Right atrium auricular region (tissue), 2 donors: ENCODE results near the gene CLASP1. TPM values are rescaled to one million over a fixed set of nuclear protein-coding genes. Genes with fewer than 3 reads are reported as not detected.
"Not testable (repeated sequence)": the region's sequence is repeated elsewhere in the genome, so short reads cannot be mapped to it uniquely, and the experiment has no call there.

Source experiments
- DNase-seq: peaks from one replicate; pipeline ENCODE4 v3.0.0-alpha.2; 2019; ENCODE audit warnings: low spot score
- H3K27ac ChIP-seq, 2 donors: fragments of 200-600 bp; sonication (generic); 1 replicate in 1 of 2; 2 replicates in 1 of 2; pipeline ENCODE4 v1.5.1; 2016 to 2019
- H3K27me3 ChIP-seq, 2 donors: fragments of 200-600 bp; sonication (generic); one replicate each; pipeline versions ENCODE4 v1.5.1 to v1.6.0; 2017 to 2019
- H3K36me3 ChIP-seq: fragments of 200-600 bp; sonication (generic); one replicate; pipeline ENCODE4 v1.5.1; 2016
- H3K4me1 ChIP-seq, 2 donors: fragments of 200-600 bp; sonication (generic); one replicate each; pipeline versions ENCODE4 v1.5.1 to v1.6.0; 2017 to 2019
- H3K4me3 ChIP-seq, 2 donors: fragments of 200-600 bp; sonication (generic); 1 replicate in 1 of 2; 2 replicates in 1 of 2; pipeline ENCODE4 v1.5.1; 2017 to 2019; ENCODE audit warnings: mild to moderate bottlenecking in 1 of 2, moderate library complexity in 1 of 2
- H3K9me3 ChIP-seq, 2 donors: fragments of 200-600 bp; sonication (generic); one replicate each; pipeline ENCODE4 v1.5.1; 2019
- total RNA-seq, 2 donors: library from RNA; depleted of rRNA; stranded (reverse); fragments of >200 nt; gene quantifications; one replicate each; pipeline ENCODE4 v1.1.0, GENCODE V29; 2016
- TF ChIP-seq, protein P1 (sequence below), 2 donors: fragments of 200-600 bp; sonication (generic); IDR thresholded peaks; one replicate each; pipeline ENCODE4 v1.5.1; 2019; ENCODE audit warnings: antibody characterized with exemption in 2 of 2

CLASP1 gene
- total RNA-seq, 2 donors from 2014 or later = 42.4 to 47.8 TPM

DNA sequence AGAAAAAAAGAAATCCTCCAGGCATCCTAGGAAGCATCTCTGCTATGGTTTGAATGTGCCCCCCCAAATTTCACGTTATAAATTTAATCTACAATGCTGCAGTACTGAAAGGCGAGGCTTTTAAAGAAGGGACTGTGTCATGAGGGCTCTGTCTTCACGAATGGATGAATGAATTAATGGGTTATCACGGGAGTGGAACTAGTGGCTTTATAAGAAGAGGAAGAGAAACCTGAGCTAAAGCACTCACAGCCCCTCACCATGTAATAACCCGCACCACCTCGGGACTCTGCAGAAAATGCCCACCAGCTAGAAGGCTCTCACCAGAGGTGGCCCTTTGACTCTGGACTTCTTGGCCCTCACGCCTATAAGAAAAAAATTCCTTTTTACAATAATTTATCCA lies 90.9 kb downstream of the CLASP1 start:
- no peaks in the 10 kb centered on the region for H3K27me3 ChIP-seq
- H3K27ac ChIP-seq = no peak overlapping the region
- H3K4me3 ChIP-seq = no peak overlapping the region
- peaks cover 0 to 54% of the 10 kb centered on the region in 2 donors for H3K4me1 ChIP-seq
- H3K9me3 ChIP-seq = no peaks in the 10 kb centered on the region
- TF ChIP-seq, protein P1, sequence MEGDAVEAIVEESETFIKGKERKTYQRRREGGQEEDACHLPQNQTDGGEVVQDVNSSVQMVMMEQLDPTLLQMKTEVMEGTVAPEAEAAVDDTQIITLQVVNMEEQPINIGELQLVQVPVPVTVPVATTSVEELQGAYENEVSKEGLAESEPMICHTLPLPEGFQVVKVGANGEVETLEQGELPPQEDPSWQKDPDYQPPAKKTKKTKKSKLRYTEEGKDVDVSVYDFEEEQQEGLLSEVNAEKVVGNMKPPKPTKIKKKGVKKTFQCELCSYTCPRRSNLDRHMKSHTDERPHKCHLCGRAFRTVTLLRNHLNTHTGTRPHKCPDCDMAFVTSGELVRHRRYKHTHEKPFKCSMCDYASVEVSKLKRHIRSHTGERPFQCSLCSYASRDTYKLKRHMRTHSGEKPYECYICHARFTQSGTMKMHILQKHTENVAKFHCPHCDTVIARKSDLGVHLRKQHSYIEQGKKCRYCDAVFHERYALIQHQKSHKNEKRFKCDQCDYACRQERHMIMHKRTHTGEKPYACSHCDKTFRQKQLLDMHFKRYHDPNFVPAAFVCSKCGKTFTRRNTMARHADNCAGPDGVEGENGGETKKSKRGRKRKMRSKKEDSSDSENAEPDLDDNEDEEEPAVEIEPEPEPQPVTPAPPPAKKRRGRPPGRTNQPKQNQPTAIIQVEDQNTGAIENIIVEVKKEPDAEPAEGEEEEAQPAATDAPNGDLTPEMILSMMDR (IDR thresholded peaks at IDR 0.05) = no peak
- DNase-seq = no peak
- no peaks in the 10 kb centered on the region for H3K36me3 ChIP-seq

DNA sequence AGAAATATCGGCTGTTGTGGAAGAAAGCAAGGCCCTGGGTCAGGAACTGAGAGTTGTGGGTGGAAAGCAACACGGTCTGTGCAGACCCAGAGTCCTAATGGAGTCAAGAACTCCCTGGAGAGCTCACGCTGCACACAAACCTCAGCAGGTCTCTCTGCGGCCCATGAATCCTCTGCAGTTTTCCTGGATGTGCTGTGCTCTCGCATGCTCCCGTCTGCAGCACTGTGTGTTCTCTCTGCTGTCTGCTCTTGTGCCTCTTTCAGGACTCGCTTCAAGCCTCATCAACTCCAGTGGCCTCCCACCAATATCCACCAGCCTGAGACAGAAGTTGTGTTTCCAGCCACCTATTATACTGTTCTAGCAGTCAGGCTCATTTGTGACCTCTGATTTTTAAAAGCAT lies 94.3 kb downstream of the CLASP1 start:
- Histone ChIP-seq H3K36me3 (no peaks in the 10 kb centered on the region), H3K27ac (no peak overlapping the region), H3K9me3 (no peaks in the 10 kb centered on the region), H3K4me3 (no peak overlapping the region), H3K27me3 (no peaks in the 10 kb centered on the region), H3K4me1 (peaks cover 0 to 33% of the 10 kb centered on the region in 2 donors)
- no peak for DNase-seq
- TF ChIP-seq, protein P1 (IDR thresholded peaks at IDR 0.05) = no peak

DNA sequence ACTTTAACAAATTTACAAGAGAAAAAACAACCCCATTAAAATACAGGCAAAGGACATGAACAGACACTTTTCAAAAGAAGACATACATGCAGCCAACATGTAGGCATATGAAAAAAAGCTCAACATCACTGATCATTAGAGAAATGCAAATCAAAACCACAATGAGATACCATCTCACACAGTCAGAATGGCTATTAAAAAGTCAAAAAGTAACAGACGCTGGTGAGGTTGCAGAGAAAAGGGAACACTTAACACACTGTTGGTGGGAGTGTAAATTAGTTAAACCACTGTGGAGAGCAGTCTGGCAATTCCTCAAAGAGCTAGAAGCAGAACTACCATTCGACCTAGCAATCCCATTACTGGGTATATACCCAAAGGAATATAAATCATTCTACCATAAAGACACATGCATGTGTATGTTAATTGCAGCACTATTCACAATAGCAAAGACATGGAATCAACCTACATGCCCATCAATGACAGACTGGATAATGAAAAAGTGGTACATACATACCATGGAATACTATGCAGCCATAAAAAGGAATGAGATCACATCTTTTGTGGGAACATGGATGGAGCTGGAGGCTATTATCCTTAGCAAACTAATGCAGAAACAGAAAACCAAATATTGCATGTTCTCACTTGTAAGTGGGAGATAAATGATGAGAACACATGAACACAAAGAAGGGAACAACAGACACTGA lies 96.6 kb downstream of the CLASP1 start:
- not testable (repeated sequence) for H3K4me3 ChIP-seq, H3K27me3 ChIP-seq, H3K9me3 ChIP-seq, H3K36me3 ChIP-seq, H3K27ac ChIP-seq, DNase-seq
- H3K4me1 ChIP-seq = peaks cover 0 to 30% of the 10 kb centered on the region in 2 donors

DNA sequence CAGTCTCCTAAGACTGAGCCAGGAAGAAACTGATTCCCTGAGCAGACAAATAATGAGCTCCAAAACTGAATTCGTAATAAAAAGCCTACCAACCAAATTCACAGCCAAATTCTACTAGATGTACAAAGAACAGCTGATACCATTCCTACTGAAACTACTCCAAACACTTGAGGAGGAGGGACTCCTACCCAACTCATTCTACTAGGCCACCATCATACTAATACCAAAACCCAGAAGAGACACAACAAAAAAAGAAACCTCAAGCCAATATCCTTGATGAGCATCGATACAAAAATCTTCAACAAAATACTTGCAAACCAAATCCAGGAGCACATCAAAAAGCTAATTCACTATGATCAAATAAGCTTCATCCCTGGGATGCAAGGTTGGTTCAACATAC lies 98.6 kb downstream of the CLASP1 start:
- H3K4me1 ChIP-seq = peaks cover 0 to 29% of the 10 kb centered on the region in 2 donors
- TF ChIP-seq, protein P1 (IDR thresholded peaks at IDR 0.05) = no peak
- no peak overlapping the region for H3K27ac ChIP-seq
- DNase-seq = no peak
- H3K4me3 ChIP-seq = no peak overlapping the region
- no peaks in the 10 kb centered on the region for H3K9me3 ChIP-seq
- no peaks in the 10 kb centered on the region for H3K27me3 ChIP-seq
- no peaks in the 10 kb centered on the region for H3K36me3 ChIP-seq

DNA sequence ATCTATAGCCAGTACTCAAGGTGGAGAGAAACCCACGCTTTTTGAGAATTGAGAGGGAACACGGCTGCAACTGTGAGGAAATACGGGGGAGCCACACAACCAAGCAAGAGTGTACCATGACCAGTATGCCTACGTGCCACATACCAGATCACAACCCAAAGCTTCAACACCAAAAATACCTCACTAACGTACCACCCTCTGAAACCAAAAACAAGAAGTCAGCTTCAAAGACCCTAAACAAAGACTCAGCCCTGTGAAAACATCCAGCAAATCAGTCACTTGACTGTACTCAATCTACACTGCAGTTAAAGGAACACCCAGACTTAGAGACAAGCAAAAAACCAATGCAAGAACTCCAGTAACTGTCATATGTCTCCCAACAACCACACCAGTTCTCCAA lies 101.6 kb downstream of the CLASP1 start:
- peaks cover 0 to 35% of the 10 kb centered on the region in 2 donors for H3K4me1 ChIP-seq
- no peak for DNase-seq
- no peaks in the 10 kb centered on the region for H3K27me3 ChIP-seq
- no peaks in the 10 kb centered on the region for H3K9me3 ChIP-seq
- H3K36me3 ChIP-seq = no peaks in the 10 kb centered on the region
- no peak overlapping the region for H3K4me3 ChIP-seq
- no peak overlapping the region for H3K27ac ChIP-seq
- TF ChIP-seq, protein P1 (IDR thresholded peaks at IDR 0.05) = no peak

DNA sequence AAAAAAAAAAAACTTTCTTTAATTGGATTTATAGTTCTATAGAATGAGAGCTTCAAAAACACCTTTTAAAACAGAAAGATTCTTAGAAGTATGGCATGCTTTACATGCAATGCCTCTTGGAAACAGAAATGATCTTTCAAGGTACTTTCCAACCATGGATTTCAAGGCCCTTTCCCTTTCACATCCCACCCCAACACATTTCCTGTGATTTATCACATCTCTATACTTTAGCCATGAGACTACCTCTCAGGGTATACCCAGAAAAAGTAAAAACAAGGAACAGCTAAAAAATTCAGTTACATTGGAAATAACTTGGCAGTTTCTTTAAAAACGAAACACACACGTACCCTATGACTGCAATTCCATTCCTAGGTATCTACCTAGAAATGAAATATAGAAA lies 103.3 kb downstream of the CLASP1 start:
- H3K27ac ChIP-seq = no peak overlapping the region
- no peak overlapping the region for H3K4me3 ChIP-seq
- peaks cover 1 to 45% of the 10 kb centered on the region in 2 donors for H3K4me1 ChIP-seq
- no peaks in the 10 kb centered on the region for H3K36me3 ChIP-seq
- no peaks in the 10 kb centered on the region for H3K9me3 ChIP-seq
- H3K27me3 ChIP-seq = no peaks in the 10 kb centered on the region
- TF ChIP-seq, protein P1 (IDR thresholded peaks at IDR 0.05) = no peak
- no peak for DNase-seq
